Gastroesophageal sphincter (tissue), 4 donors: ENCODE results near the gene VPS37C. TPM values are rescaled to one million over a fixed set of nuclear protein-coding genes. Genes with fewer than 3 reads are reported as not detected.

Experiments used
- ATAC-seq: fragments of 150-250 bp; one replicate; pipeline ENCODE4 v1.9.1; 2016; ENCODE audit warnings: mild to moderate bottlenecking, moderate library complexity
- H3K27ac ChIP-seq, 4 donors: fragments of 200-600 bp; sonication (generic) in 3 of 4; 1 replicate in 3 of 4; 2 replicates in 1 of 4; pipeline ENCODE4 v1.5.1; 2016 to 2019
- H3K27me3 ChIP-seq: fragments of 200-600 bp; sonication (generic); one replicate; pipeline ENCODE4 v1.5.1; 2019
- H3K36me3 ChIP-seq, 2 donors: fragments of 200-600 bp; sonication (generic); one replicate each; pipeline ENCODE4 v1.5.1; 2019; ENCODE audit warnings: control low read depth in 1 of 2
- H3K4me1 ChIP-seq, 3 donors: fragments of 200-600 bp; sonication (generic); 1 replicate in 2 of 3; 2 replicates in 1 of 3; pipeline ENCODE4 v1.5.1; 2016 to 2019; ENCODE audit warnings: control low read depth in 2 of 3
- H3K4me3 ChIP-seq, 2 donors: fragments of 200-600 bp; sonication (generic); one replicate each; pipeline ENCODE4 v1.5.1; 2019; ENCODE audit warnings: mild to moderate bottlenecking in 1 of 2, moderate library complexity in 1 of 2
- H3K9me3 ChIP-seq, 3 donors: fragments of 200-600 bp; sonication (generic); one replicate each; pipeline ENCODE4 v1.5.1; 2017 to 2019; ENCODE audit warnings: control low read depth in 2 of 3
- CTCF ChIP-seq, 4 experiments: fragments of 200-600 bp in 2 of 4; fragments of 450-650 bp in 2 of 4; sonication (generic) in 1 of 4; IDR thresholded peaks; one replicate each; pipeline ENCODE4 v1.5.1; 2017 to 2019; ENCODE audit warnings: antibody characterized with exemption in 4 of 4, mild to moderate bottlenecking in 2 of 4, moderate library complexity in 2 of 4
- EP300 ChIP-seq: sonication (generic); formaldehyde crosslinking; IDR thresholded peaks from one replicate; pipeline ENCODE4 v1.6.1; 2017; ENCODE audit warnings: antibody characterized with exemption, mild to moderate bottlenecking
- POLR2A ChIP-seq, 2 donors: fragments of 450-650 bp; IDR thresholded peaks; one replicate each; pipeline ENCODE4 v1.6.1; 2017; ENCODE audit warnings: antibody characterized with exemption in 2 of 2, mild to moderate bottlenecking in 2 of 2, moderate library complexity in 1 of 2
- POLR2AphosphoS5 ChIP-seq: sonication (generic); formaldehyde crosslinking; IDR thresholded peaks from one replicate; pipeline ENCODE4 v1.6.1; 2017; ENCODE audit warnings: antibody characterized with exemption
- WGBS, 2 donors: methylation state at CpG; one replicate each; pipeline ENCODE4 v1.1.5; 2018; ENCODE audit warnings: low coverage in 1 of 2; 5-methylcytosine and 5-hydroxymethylcytosine counted together
- total RNA-seq, 4 donors: library from RNA; depleted of rRNA; stranded (reverse); fragments of >200 nt; gene quantifications; one replicate each; pipeline ENCODE4 v1.1.0, GENCODE V29; 2016

The VPS37C gene
- total RNA-seq, 4 donors from 2014 or later = 19.1 to 41.9 (median 25.5) TPM

GRCh38 chr11:61193596-61193995 is 32.4 kb upstream of the VPS37C start:
- ATAC-seq = no peak
- H3K27me3 ChIP-seq = peaks cover 56% of the 10 kb centered on the region
- no peak overlapping the region for H3K27ac ChIP-seq
- H3K36me3 ChIP-seq = no peaks in the 10 kb centered on the region
- WGBS, 2 donors = 30% methylated on average over 6 of the region's 12 CpGs; no CpG with 5 or more reads in 1 of the 2 donors
- peaks cover 0 to 5% (median 0%) of the 10 kb centered on the region in 3 donors for H3K9me3 ChIP-seq
- H3K4me3 ChIP-seq = no peak overlapping the region
- TF ChIP-seq POLR2A (IDR thresholded peaks at IDR 0.05) (no peak), CTCF (IDR thresholded peaks at IDR 0.05) (no peak), POLR2AphosphoS5 (no peak), EP300 (no peak)
- no peaks in the 10 kb centered on the region for H3K4me1 ChIP-seq

GRCh38 chr11:61189933-61190332 is 28.7 kb upstream of the VPS37C start:
- no peak for ATAC-seq
- Histone ChIP-seq H3K9me3 (no peaks in the 10 kb centered on the region), H3K27ac (no peak overlapping the region), H3K36me3 (no peaks in the 10 kb centered on the region), H3K4me3 (no peak overlapping the region), H3K27me3 (peaks cover 40% of the 10 kb centered on the region), H3K4me1 (no peaks in the 10 kb centered on the region)
- whole genome bisulfite sequencing, 2 donors = 84 to 100% methylated on average over 1 to 3 of the region's 8 CpGs
- TF ChIP-seq POLR2AphosphoS5 = no peak
- no peak for TF ChIP-seq CTCF (IDR thresholded peaks at IDR 0.05)
- TF ChIP-seq POLR2A (IDR thresholded peaks at IDR 0.05) = no peak
- no peak for TF ChIP-seq EP300

- WGBS, 2 donors = 29 to 37% methylated on average over 11 of the region's 11 CpGs
- Histone ChIP-seq H3K36me3 (no peaks in the 10 kb centered on the region), H3K4me1 (no peaks in the 10 kb centered on the region), H3K27me3 (peaks cover 30% of the 10 kb centered on the region), H3K9me3 (no peaks in the 10 kb centered on the region), H3K27ac (no peak overlapping the region), H3K4me3 (no peak overlapping the region)
- peak; percentile 71 for ATAC-seq
- TF ChIP-seq CTCF (IDR thresholded peaks at IDR 0.05) (peak; percentile 89 to 95 (median 92)), POLR2A (IDR thresholded peaks at IDR 0.05) (no peak)
Observed at GRCh38 chr11:61187505-61188130, 26.4 kb upstream of the VPS37C start.

- no peaks in the 10 kb centered on the region for H3K9me3 ChIP-seq
- H3K4me1 ChIP-seq = no peaks in the 10 kb centered on the region
- no peaks in the 10 kb centered on the region for H3K36me3 ChIP-seq
- no peak overlapping the region for H3K4me3 ChIP-seq
- TF ChIP-seq CTCF (IDR thresholded peaks at IDR 0.05) (no peak), POLR2AphosphoS5 (no peak)
- H3K27ac ChIP-seq = no peak overlapping the region
- peaks cover 21% of the 10 kb centered on the region for H3K27me3 ChIP-seq
- WGBS, 2 donors = 77 to 87% methylated on average over 5 to 8 of the region's 8 CpGs
- ATAC-seq = no peak
Observed at GRCh38 chr11:61186504-61186903, 25.3 kb upstream of the VPS37C start.

- no peaks in the 10 kb centered on the region for H3K27me3 ChIP-seq
- 78 to 89% methylated on average over 3 to 4 of the region's 4 CpGs for WGBS, 2 donors
Observed at GRCh38 chr11:61183645-61184044, 22.4 kb upstream of the VPS37C start.

More at GRCh38 chr11:61183645-61184044, 22.4 kb upstream of the VPS37C start:
- H3K36me3 ChIP-seq = no peaks in the 10 kb centered on the region
- H3K27ac ChIP-seq = no peak overlapping the region
- TF ChIP-seq CTCF (IDR thresholded peaks at IDR 0.05) (no peak), EP300 (no peak), POLR2AphosphoS5 (no peak), POLR2A (IDR thresholded peaks at IDR 0.05) (no peak)
- H3K4me1 ChIP-seq = no peaks in the 10 kb centered on the region
- H3K4me3 ChIP-seq = no peak overlapping the region
- H3K9me3 ChIP-seq = no peaks in the 10 kb centered on the region
- no peak for ATAC-seq
